Breast epithelium (tissue), 3 donors: ENCODE results near the gene POLR3K.

ENCODE experiments used
- CTCF ChIP-seq, 3 donors: fragments of 450-650 bp; IDR thresholded peaks; one replicate each; pipeline ENCODE4 v1.5.1; 2016 to 2017; ENCODE audit warnings: antibody characterized with exemption in 3 of 3, mild to moderate bottlenecking in 3 of 3, moderate library complexity in 3 of 3
- POLR2A ChIP-seq: fragments of 450-650 bp; IDR thresholded peaks from one replicate; pipeline ENCODE4 v1.6.1; 2016; ENCODE audit warnings: antibody characterized with exemption, mild to moderate bottlenecking, moderate library complexity

GRCh38 chr16:61879-62281 is 8.5 kb upstream of the POLR3K start:
- no peak for TF ChIP-seq CTCF (IDR thresholded peaks at IDR 0.05)
- no peak for TF ChIP-seq POLR2A
